ENCODE data around the gene GNPNAT1. TPM values are rescaled to one million over a fixed set of nuclear protein-coding genes. Genes with fewer than 3 reads are reported as not detected.

GNPNAT1 gene
- total and polyA plus RNA-seq, 9 of the 15 experiments (the other 6 are each of a cell fraction or from before 2014, with no cell fraction given), result 15.8 to 27.7 (median 25.3) TPM

- TF ChIP-seq, protein P1, sequence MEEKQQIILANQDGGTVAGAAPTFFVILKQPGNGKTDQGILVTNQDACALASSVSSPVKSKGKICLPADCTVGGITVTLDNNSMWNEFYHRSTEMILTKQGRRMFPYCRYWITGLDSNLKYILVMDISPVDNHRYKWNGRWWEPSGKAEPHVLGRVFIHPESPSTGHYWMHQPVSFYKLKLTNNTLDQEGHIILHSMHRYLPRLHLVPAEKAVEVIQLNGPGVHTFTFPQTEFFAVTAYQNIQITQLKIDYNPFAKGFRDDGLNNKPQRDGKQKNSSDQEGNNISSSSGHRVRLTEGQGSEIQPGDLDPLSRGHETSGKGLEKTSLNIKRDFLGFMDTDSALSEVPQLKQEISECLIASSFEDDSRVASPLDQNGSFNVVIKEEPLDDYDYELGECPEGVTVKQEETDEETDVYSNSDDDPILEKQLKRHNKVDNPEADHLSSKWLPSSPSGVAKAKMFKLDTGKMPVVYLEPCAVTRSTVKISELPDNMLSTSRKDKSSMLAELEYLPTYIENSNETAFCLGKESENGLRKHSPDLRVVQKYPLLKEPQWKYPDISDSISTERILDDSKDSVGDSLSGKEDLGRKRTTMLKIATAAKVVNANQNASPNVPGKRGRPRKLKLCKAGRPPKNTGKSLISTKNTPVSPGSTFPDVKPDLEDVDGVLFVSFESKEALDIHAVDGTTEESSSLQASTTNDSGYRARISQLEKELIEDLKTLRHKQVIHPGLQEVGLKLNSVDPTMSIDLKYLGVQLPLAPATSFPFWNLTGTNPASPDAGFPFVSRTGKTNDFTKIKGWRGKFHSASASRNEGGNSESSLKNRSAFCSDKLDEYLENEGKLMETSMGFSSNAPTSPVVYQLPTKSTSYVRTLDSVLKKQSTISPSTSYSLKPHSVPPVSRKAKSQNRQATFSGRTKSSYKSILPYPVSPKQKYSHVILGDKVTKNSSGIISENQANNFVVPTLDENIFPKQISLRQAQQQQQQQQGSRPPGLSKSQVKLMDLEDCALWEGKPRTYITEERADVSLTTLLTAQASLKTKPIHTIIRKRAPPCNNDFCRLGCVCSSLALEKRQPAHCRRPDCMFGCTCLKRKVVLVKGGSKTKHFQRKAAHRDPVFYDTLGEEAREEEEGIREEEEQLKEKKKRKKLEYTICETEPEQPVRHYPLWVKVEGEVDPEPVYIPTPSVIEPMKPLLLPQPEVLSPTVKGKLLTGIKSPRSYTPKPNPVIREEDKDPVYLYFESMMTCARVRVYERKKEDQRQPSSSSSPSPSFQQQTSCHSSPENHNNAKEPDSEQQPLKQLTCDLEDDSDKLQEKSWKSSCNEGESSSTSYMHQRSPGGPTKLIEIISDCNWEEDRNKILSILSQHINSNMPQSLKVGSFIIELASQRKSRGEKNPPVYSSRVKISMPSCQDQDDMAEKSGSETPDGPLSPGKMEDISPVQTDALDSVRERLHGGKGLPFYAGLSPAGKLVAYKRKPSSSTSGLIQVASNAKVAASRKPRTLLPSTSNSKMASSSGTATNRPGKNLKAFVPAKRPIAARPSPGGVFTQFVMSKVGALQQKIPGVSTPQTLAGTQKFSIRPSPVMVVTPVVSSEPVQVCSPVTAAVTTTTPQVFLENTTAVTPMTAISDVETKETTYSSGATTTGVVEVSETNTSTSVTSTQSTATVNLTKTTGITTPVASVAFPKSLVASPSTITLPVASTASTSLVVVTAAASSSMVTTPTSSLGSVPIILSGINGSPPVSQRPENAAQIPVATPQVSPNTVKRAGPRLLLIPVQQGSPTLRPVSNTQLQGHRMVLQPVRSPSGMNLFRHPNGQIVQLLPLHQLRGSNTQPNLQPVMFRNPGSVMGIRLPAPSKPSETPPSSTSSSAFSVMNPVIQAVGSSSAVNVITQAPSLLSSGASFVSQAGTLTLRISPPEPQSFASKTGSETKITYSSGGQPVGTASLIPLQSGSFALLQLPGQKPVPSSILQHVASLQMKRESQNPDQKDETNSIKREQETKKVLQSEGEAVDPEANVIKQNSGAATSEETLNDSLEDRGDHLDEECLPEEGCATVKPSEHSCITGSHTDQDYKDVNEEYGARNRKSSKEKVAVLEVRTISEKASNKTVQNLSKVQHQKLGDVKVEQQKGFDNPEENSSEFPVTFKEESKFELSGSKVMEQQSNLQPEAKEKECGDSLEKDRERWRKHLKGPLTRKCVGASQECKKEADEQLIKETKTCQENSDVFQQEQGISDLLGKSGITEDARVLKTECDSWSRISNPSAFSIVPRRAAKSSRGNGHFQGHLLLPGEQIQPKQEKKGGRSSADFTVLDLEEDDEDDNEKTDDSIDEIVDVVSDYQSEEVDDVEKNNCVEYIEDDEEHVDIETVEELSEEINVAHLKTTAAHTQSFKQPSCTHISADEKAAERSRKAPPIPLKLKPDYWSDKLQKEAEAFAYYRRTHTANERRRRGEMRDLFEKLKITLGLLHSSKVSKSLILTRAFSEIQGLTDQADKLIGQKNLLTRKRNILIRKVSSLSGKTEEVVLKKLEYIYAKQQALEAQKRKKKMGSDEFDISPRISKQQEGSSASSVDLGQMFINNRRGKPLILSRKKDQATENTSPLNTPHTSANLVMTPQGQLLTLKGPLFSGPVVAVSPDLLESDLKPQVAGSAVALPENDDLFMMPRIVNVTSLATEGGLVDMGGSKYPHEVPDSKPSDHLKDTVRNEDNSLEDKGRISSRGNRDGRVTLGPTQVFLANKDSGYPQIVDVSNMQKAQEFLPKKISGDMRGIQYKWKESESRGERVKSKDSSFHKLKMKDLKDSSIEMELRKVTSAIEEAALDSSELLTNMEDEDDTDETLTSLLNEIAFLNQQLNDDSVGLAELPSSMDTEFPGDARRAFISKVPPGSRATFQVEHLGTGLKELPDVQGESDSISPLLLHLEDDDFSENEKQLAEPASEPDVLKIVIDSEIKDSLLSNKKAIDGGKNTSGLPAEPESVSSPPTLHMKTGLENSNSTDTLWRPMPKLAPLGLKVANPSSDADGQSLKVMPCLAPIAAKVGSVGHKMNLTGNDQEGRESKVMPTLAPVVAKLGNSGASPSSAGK (IDR thresholded peaks at IDR 0.05), result 0 out of 2 replicates have a peak, but pooled peaks have one; percentile 20
- TF ChIP-seq RUNX1 (IDR thresholded peaks at IDR 0.05; ENCODE audit: low read depth) (no peak), PHTF2 (CRISPR knock-in tag; IDR thresholded peaks at IDR 0.05) (no peak), DNMT1 (IDR thresholded peaks at IDR 0.05) (no peak), RCOR1 (IDR thresholded peaks at IDR 0.05; ENCODE audit: borderline replicate concordance in 1 of 2, low read depth in 2 of 2, low read length in 2 of 2) (no peak), MCM5 (IDR thresholded peaks at IDR 0.05; ENCODE audit: low read depth) (no peak), ZNF212 (CRISPR knock-in tag; IDR thresholded peaks at IDR 0.05) (no peak), FUS (optimal IDR thresholded peaks at IDR 0.05; ENCODE audit: low read depth, low read length) (no peak), RFX1 (IDR thresholded peaks at IDR 0.05) (no peak), MNT (conservative IDR thresholded peaks at IDR 0.05) (peak in 1 of 2 experiments; percentile 14; a peak in 1 of 4 replicates), GTF2E2 (tag; IDR thresholded peaks at IDR 0.05) (peak; percentile 59), ZFP91 (CRISPR knock-in tag; IDR thresholded peaks at IDR 0.05) (no peak), CREB1 (IDR thresholded peaks at IDR 0.05) (no peak), CREB1 (CRISPR knock-in tag; IDR thresholded peaks at IDR 0.05) (no peak), STAT5B (CRISPR knock-in tag; IDR thresholded peaks at IDR 0.05) (no peak)
Observed at GRCh38 chr14:52730709-52731111, 60.7 kb downstream of the GNPNAT1 start (continued).
